Epithelial cell of proximal tubule (primary cell): Measurements from ENCODE around the gene CCSER1. TPM values are rescaled to one million over a fixed set of nuclear protein-coding genes. Genes with fewer than 3 reads are reported as not detected.

Experiments
- DNase-seq: peaks from one replicate; pipeline ENCODE4 v3.0.0-alpha.2; 2011; ENCODE audit warnings: low read depth
- H3K4me3 ChIP-seq: 2 replicates; pipeline ENCODE4 v1.5.1; 2011; ENCODE audit warnings: low read depth, mild to moderate bottlenecking, low read length
- total RNA-seq: library from RNA; depleted of rRNA; stranded (reverse); fragments of >200 nt; gene quantifications from 2 replicates; pipeline ENCODE4 v1.2.3, GENCODE V29; 2015
- TF ChIP-seq, protein P1 (sequence below): conservative IDR thresholded peaks from 2 replicates; pipeline ENCODE4 v1.5.1; 2012; ENCODE audit warnings: low read depth, mild to moderate bottlenecking, low read length

Gene CCSER1
- total RNA-seq, 1 donor from 2014 or later, result not detected

- TF ChIP-seq, protein P1, sequence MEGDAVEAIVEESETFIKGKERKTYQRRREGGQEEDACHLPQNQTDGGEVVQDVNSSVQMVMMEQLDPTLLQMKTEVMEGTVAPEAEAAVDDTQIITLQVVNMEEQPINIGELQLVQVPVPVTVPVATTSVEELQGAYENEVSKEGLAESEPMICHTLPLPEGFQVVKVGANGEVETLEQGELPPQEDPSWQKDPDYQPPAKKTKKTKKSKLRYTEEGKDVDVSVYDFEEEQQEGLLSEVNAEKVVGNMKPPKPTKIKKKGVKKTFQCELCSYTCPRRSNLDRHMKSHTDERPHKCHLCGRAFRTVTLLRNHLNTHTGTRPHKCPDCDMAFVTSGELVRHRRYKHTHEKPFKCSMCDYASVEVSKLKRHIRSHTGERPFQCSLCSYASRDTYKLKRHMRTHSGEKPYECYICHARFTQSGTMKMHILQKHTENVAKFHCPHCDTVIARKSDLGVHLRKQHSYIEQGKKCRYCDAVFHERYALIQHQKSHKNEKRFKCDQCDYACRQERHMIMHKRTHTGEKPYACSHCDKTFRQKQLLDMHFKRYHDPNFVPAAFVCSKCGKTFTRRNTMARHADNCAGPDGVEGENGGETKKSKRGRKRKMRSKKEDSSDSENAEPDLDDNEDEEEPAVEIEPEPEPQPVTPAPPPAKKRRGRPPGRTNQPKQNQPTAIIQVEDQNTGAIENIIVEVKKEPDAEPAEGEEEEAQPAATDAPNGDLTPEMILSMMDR, result no peak
- DNase-seq, result no peak
- no peak overlapping the region for H3K4me3 ChIP-seq
These were observed 453.1 kb downstream of the CCSER1 start for GRCh38 chr4:90580326-90580725.

DNA sequence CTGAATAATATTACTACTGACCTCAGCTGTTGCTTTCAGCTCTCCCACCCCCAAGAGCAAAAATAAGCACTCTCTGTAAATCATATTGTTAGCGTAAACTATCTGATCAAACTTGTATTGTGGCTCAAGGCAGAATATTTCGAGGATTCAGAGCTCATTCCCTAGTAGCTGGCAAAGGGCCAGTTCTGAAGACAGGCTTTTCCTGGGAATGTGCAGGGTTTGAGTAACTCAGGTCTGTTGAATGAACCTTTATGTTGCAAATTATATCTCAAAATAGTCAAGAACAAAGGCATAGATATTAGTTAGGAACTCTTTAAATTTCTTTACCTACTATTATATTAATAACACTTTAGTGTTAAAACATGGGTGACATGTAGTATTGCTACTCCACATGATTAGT lies 454.9 kb downstream of the CCSER1 start:
- no peak overlapping the region for H3K4me3 ChIP-seq
- TF ChIP-seq, protein P1, result no peak
- no peak for DNase-seq

- no peak for DNase-seq
- no peak overlapping the region for H3K4me3 ChIP-seq
- TF ChIP-seq, protein P1, result no peak
These were observed 456.9 kb downstream of the CCSER1 start for GRCh38 chr4:90584051-90584450.

DNA sequence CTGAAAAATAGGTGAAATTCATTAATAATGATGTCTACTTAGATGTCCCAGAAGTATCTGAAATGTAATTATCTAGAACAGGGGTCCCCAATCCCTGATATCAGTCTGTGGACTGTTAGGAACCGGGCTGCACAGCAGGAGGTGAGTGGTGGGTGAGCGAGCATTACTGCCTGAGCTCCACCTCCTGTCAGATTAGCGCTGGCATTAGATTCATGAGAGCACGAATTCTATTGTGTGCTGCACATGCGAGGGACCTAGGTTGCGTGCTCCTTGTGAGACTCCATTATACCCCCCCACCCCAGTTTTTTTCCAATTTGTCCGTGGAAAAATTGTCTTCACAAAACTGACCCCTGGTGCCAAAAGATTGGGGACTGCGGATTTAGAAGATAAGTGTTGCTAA lies 458.8 kb downstream of the CCSER1 start:
- TF ChIP-seq, protein P1, result no peak
- no peak for DNase-seq
- H3K4me3 ChIP-seq, result no peak overlapping the region

- no peak for DNase-seq
- TF ChIP-seq, protein P1, result no peak
- H3K4me3 ChIP-seq, result no peak overlapping the region
These were observed 459.6 kb downstream of the CCSER1 start for GRCh38 chr4:90586799-90587198.

- TF ChIP-seq, protein P1, result no peak
- DNase-seq, result no peak
- no peak overlapping the region for H3K4me3 ChIP-seq
These were observed 470.7 kb downstream of the CCSER1 start for GRCh38 chr4:90597927-90598326.

- TF ChIP-seq, protein P1, result no peak
- DNase-seq, result no peak
- H3K4me3 ChIP-seq, result no peak overlapping the region
These were observed 471.5 kb downstream of the CCSER1 start for GRCh38 chr4:90598741-90599140.
